ENCODE results near the gene GATC. TPM values are rescaled to one million over a fixed set of nuclear protein-coding genes. Genes with fewer than 3 reads are reported as not detected.
A peak's percentile ranks its signal among the peaks of the same experiment; 100 is the strongest.

GATC gene
- total RNA-seq, 1 donor from 2014 or later, result 28.0 TPM

GRCh38 chr12:120453060-120453750 is 7.0 kb downstream of the GATC start:
- peak overlapping the region; percentile 71 for H3K27ac Mint-ChIP-seq

GRCh38 chr12:120453977-120454376 is 7.7 kb downstream of the GATC start:
- H3K27me3 Mint-ChIP-seq, result no peaks in the 10 kb centered on the region
- H3K36me3 Mint-ChIP-seq (ENCODE audit: insufficient read depth), result peaks cover 11% of the 10 kb centered on the region
- no peak overlapping the region for H3K4me3 Mint-ChIP-seq (ENCODE audit: low read depth)
- no peaks in the 10 kb centered on the region for H3K9me3 Mint-ChIP-seq (ENCODE audit: low read depth)
- peaks cover 13% of the 10 kb centered on the region for H3K4me1 Mint-ChIP-seq (ENCODE audit: low read depth)
- DNase-seq (ENCODE audit: low spot score, unreplicated experiment), result no peak
- peak overlapping the region; percentile 18 for H3K27ac Mint-ChIP-seq
- TF ChIP-seq CTCF (IDR thresholded peaks at IDR 0.05; ENCODE audit: unreplicated experiment), result peak; percentile 49

More at GRCh38 chr12:120453060-120453750, 7.0 kb downstream of the GATC start:
- TF ChIP-seq CTCF (IDR thresholded peaks at IDR 0.05; ENCODE audit: unreplicated experiment), result no peak
- Mint-ChIP-seq H3K27me3 (no peaks in the 10 kb centered on the region), H3K4me1 (ENCODE audit: low read depth) (peaks cover 13% of the 10 kb centered on the region), H3K4me3 (ENCODE audit: low read depth) (no peak overlapping the region), H3K9me3 (ENCODE audit: low read depth) (no peaks in the 10 kb centered on the region), H3K36me3 (ENCODE audit: insufficient read depth) (peaks cover 9% of the 10 kb centered on the region)
- no peak for DNase-seq (ENCODE audit: low spot score, unreplicated experiment)

- no peak for TF ChIP-seq CTCF (IDR thresholded peaks at IDR 0.05; ENCODE audit: unreplicated experiment)
- Mint-ChIP-seq H3K4me1 (ENCODE audit: low read depth) (peaks cover 11% of the 10 kb centered on the region), H3K27ac (no peak overlapping the region), H3K4me3 (ENCODE audit: low read depth) (no peak overlapping the region), H3K36me3 (ENCODE audit: insufficient read depth) (peaks cover 17% of the 10 kb centered on the region), H3K27me3 (no peaks in the 10 kb centered on the region), H3K9me3 (ENCODE audit: low read depth) (no peaks in the 10 kb centered on the region)
- no peak for DNase-seq (ENCODE audit: low spot score, unreplicated experiment)
Observed at GRCh38 chr12:120455302-120455701, 9.1 kb downstream of the GATC start.

GRCh38 chr12:120457133-120457532 is 10.9 kb downstream of the GATC start:
- no peaks in the 10 kb centered on the region for H3K9me3 Mint-ChIP-seq (ENCODE audit: low read depth)
- TF ChIP-seq CTCF (IDR thresholded peaks at IDR 0.05; ENCODE audit: unreplicated experiment), result peak; percentile 47
- peak overlapping the region; percentile 15 for H3K27ac Mint-ChIP-seq
- no peaks in the 10 kb centered on the region for H3K27me3 Mint-ChIP-seq
- DNase-seq (ENCODE audit: low spot score, unreplicated experiment), result no peak
- H3K36me3 Mint-ChIP-seq (ENCODE audit: insufficient read depth), result peaks cover 21% of the 10 kb centered on the region
- H3K4me1 Mint-ChIP-seq (ENCODE audit: low read depth), result peaks cover 11% of the 10 kb centered on the region
- H3K4me3 Mint-ChIP-seq (ENCODE audit: low read depth), result no peak overlapping the region

- DNase-seq (ENCODE audit: low spot score, unreplicated experiment), result no peak
- Mint-ChIP-seq H3K27ac (no peak overlapping the region), H3K4me3 (ENCODE audit: low read depth) (no peak overlapping the region)
Observed at GRCh38 chr12:120460157-120460556, 13.9 kb downstream of the GATC start.

More at GRCh38 chr12:120460157-120460556, 13.9 kb downstream of the GATC start:
- Mint-ChIP-seq H3K4me1 (ENCODE audit: low read depth) (no peaks in the 10 kb centered on the region), H3K27me3 (no peaks in the 10 kb centered on the region), H3K9me3 (ENCODE audit: low read depth) (no peaks in the 10 kb centered on the region), H3K36me3 (ENCODE audit: insufficient read depth) (peaks cover 29% of the 10 kb centered on the region)
- TF ChIP-seq CTCF (IDR thresholded peaks at IDR 0.05; ENCODE audit: unreplicated experiment), result no peak
